Activated CD4-positive, alpha-beta T cell treated with anti-CD3 and anti-CD28 coated beads for 24 hours (primary cell): ENCODE data around the gene NAALADL2.

ENCODE experiments used
- DNase-seq, 2 donors: peaks; one replicate each; pipeline ENCODE4 v3.0.0-alpha.2; 2020; ENCODE audit warnings: low read depth in 2 of 2

NAALADL2 gene

GRCh38 chr3:174859114-174859735 is at the start of gene NAALADL2:
Gene NAALADL2, plus strand, starts transcription at chr3:174859334.
- DNase-seq: no peak

GRCh38 chr3:174810254-174810653 is 48.9 kb upstream of the NAALADL2 start:
- no peak for DNase-seq

GRCh38 chr3:174812172-174812862 is 46.8 kb upstream of the NAALADL2 start:
- DNase-seq: no peak

GRCh38 chr3:174815750-174816149 is 43.4 kb upstream of the NAALADL2 start:
- DNase-seq: no peak

GRCh38 chr3:174820885-174821284 is 38.2 kb upstream of the NAALADL2 start:
- no peak for DNase-seq

- DNase-seq: no peak
These were observed 37.7 kb upstream of the NAALADL2 start for GRCh38 chr3:174821477-174821876.

- DNase-seq: no peak
These were observed 36.8 kb upstream of the NAALADL2 start for GRCh38 chr3:174822320-174822719.

- DNase-seq: no peak
These were observed 33.1 kb upstream of the NAALADL2 start for GRCh38 chr3:174826069-174826468.

- no peak for DNase-seq
These were observed 14.4 kb upstream of the NAALADL2 start for GRCh38 chr3:174844746-174845145.

GRCh38 chr3:174846055-174846454 is 13.1 kb upstream of the NAALADL2 start:
- no peak for DNase-seq

- no peak for DNase-seq
These were observed 4.1 kb upstream of the NAALADL2 start for GRCh38 chr3:174854987-174855386.

GRCh38 chr3:174857301-174857700 is 1.8 kb upstream of the NAALADL2 start:
- no peak for DNase-seq

GRCh38 chr3:174858353-174858752 is 781 bp upstream of the NAALADL2 start:
- DNase-seq: no peak

GRCh38 chr3:174859756-174860155 is 622 bp downstream of the NAALADL2 start:
- no peak for DNase-seq

- DNase-seq: no peak
These were observed 3.0 kb downstream of the NAALADL2 start for GRCh38 chr3:174862101-174862500.

- no peak for DNase-seq
These were observed 3.5 kb downstream of the NAALADL2 start for GRCh38 chr3:174862666-174863065.

- no peak for DNase-seq
These were observed 4.4 kb downstream of the NAALADL2 start for GRCh38 chr3:174863488-174863887.

GRCh38 chr3:174869448-174869847 is 10.3 kb downstream of the NAALADL2 start:
- DNase-seq: no peak

GRCh38 chr3:174873832-174874657 is 14.9 kb downstream of the NAALADL2 start:
- no peak for DNase-seq

GRCh38 chr3:174882789-174883188 is 23.7 kb downstream of the NAALADL2 start:
- no peak for DNase-seq

- DNase-seq: no peak
These were observed 24.9 kb downstream of the NAALADL2 start for GRCh38 chr3:174883881-174884675.
